Left lung (tissue), 10 donors: ENCODE data around the gene DLG2. TPM values are rescaled to one million over a fixed set of nuclear protein-coding genes. Genes with fewer than 3 reads are reported as not detected.

ENCODE experiments used
- ATAC-seq: fragments of 200-7000 bp; cut with Tn5 transposase; one replicate; pipeline ENCODE4 v1.9.1; 2020; ENCODE audit warnings: moderate library complexity
- DNase-seq, 4 donors: peaks; one replicate each; pipeline ENCODE4 v3.0.0-alpha.2; 2013 to 2020
- H3K27ac ChIP-seq, 2 donors: fragments of 200-600 bp; sonication (generic) in 1 of 2; one replicate each; pipeline versions ENCODE4 v1.5.0 to v1.8.0; 2020 to 2021
- H3K27me3 ChIP-seq, 2 donors: fragments of 200-600 bp; sonication (generic) in 1 of 2; one replicate each; pipeline versions ENCODE4 v1.5.0 to v1.8.0; 2020 to 2021
- H3K36me3 ChIP-seq, 2 donors: fragments of 200-600 bp; sonication (generic) in 1 of 2; one replicate each; pipeline versions ENCODE4 v1.5.0 to v1.8.0; 2020 to 2021
- H3K4me1 ChIP-seq, 2 donors: fragments of 200-600 bp; one replicate each; pipeline ENCODE4 v1.8.0; 2021
- H3K4me3 ChIP-seq, 2 donors: fragments of 200-600 bp; sonication (generic) in 1 of 2; one replicate each; pipeline versions ENCODE4 v1.5.0 to v1.8.0; 2020 to 2021; ENCODE audit warnings: mild to moderate bottlenecking in 1 of 2
- H3K9me3 ChIP-seq, 2 donors: fragments of 200-600 bp; sonication (generic) in 1 of 2; one replicate each; pipeline versions ENCODE4 v1.5.0 to v1.8.0; 2020 to 2021
- intact Hi-C, 2 donors: fragments of 100-400 bp; cut with DNase I; formaldehyde crosslinking; loops; one replicate each; pipeline versions ENCODE4 v1.11.2 to v1.14.2; 2022
- polyA plus RNA-seq, 6 donors: library from polyadenylated mRNA; unstranded; fragments of 120-200 nt; gene quantifications; one replicate each; pipeline ENCODE4 v1.2.1, GENCODE V29; 2013; ENCODE audit not compliant: insufficient read length in 6 of 6
- total RNA-seq, 2 donors: library from RNA; stranded (reverse); fragmentation: NEBNext Ultra II Directional; extraction: Animal tissue kit (Norgen Biotek cat#: 25700); gene quantifications; one replicate each; pipeline ENCODE4 v1.2.1, GENCODE V29; 2021
- TF ChIP-seq, protein P1 (sequence below), 2 donors: fragments of 200-600 bp; sonication (generic) in 1 of 2; IDR thresholded peaks; one replicate each; pipeline versions ENCODE4 v1.5.0 to v1.8.0; 2021; ENCODE audit warnings: antibody characterized with exemption in 2 of 2
- donor health status: DM: no; HTN: yes; CAD: no.
- donor health status: DM: no; HTN: no; CAD: no.

Gene DLG2
- total and polyA plus RNA-seq, 8 donors, result 4.5 to 15.0 (median 8.6) TPM

DNA sequence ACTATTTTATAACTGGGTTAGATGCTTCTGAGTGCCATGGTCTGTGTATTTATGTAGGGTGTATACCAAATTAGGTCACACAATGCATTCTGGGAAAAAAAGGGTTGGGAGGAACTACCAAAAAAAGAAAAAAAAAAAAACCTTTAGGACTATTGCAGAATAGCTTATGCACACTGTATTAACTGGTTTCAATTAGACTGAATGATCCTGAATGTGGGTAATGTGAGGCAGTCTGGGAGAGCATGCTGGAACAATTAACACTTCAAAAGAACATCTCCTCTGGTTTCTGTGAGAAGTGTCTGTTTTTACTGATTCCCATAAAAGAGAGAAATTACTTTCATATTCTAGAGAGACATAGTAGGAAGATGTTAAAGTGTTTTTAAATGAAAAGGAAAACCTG lies 521.3 kb downstream of the DLG2 start:
- Histone ChIP-seq H3K27ac (no peak overlapping the region), H3K4me1 (no peaks in the 10 kb centered on the region), H3K4me3 (no peak overlapping the region), H3K9me3 (peaks cover 0 to 11% of the 10 kb centered on the region in 2 donors), H3K36me3 (no peaks in the 10 kb centered on the region), H3K27me3 (no peaks in the 10 kb centered on the region)
- DNase-seq (no peak), ATAC-seq (no peak)
- TF ChIP-seq, protein P1, sequence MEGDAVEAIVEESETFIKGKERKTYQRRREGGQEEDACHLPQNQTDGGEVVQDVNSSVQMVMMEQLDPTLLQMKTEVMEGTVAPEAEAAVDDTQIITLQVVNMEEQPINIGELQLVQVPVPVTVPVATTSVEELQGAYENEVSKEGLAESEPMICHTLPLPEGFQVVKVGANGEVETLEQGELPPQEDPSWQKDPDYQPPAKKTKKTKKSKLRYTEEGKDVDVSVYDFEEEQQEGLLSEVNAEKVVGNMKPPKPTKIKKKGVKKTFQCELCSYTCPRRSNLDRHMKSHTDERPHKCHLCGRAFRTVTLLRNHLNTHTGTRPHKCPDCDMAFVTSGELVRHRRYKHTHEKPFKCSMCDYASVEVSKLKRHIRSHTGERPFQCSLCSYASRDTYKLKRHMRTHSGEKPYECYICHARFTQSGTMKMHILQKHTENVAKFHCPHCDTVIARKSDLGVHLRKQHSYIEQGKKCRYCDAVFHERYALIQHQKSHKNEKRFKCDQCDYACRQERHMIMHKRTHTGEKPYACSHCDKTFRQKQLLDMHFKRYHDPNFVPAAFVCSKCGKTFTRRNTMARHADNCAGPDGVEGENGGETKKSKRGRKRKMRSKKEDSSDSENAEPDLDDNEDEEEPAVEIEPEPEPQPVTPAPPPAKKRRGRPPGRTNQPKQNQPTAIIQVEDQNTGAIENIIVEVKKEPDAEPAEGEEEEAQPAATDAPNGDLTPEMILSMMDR (IDR thresholded peaks at IDR 0.05), result no peak
- intact Hi-C loops, result no loop called here

DNA sequence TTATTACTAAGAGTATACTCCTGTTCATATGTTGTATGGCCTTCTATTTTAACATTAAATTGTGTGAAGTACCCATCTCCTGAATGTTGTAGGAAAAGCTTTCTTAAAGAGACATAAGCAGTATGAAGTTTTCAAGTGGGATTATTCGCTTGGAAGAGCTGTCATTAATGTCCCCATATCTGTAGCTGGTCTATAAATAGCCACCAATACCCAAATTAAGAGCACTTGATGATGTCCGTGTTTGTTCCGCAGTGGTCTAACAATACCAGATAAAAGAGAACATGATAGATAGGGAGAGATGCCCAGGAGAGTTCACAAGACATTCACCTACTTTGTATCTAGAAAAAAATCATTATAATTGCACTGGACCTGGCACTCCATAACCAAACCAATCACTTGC lies 527.6 kb downstream of the DLG2 start:
- H3K36me3 ChIP-seq, result no peaks in the 10 kb centered on the region
- TF ChIP-seq, protein P1 (IDR thresholded peaks at IDR 0.05), result no peak
- no peak overlapping the region for H3K27ac ChIP-seq
- intact Hi-C loops, result no loop called here
- DNase-seq (no peak), ATAC-seq (no peak)
- peaks cover 0 to 22% of the 10 kb centered on the region in 2 donors for H3K9me3 ChIP-seq
- H3K4me1 ChIP-seq, result no peaks in the 10 kb centered on the region
- no peaks in the 10 kb centered on the region for H3K27me3 ChIP-seq
- H3K4me3 ChIP-seq, result no peak overlapping the region

GRCh38 chr11:85098996-85099395 lies 528.1 kb downstream of the DLG2 start:
- no peaks in the 10 kb centered on the region for H3K4me1 ChIP-seq
- peak; percentile 65 for ATAC-seq
- no peaks in the 10 kb centered on the region for H3K27me3 ChIP-seq
- no peaks in the 10 kb centered on the region for H3K36me3 ChIP-seq
- H3K4me3 ChIP-seq, result no peak overlapping the region
- no peak overlapping the region for H3K27ac ChIP-seq
- intact Hi-C loops, result no loop called here
- TF ChIP-seq, protein P1 (IDR thresholded peaks at IDR 0.05), result no peak
- peaks cover 0 to 24% of the 10 kb centered on the region in 2 donors for H3K9me3 ChIP-seq
- DNase-seq, result peak in 1 of 4 donors; percentile 7

DNA sequence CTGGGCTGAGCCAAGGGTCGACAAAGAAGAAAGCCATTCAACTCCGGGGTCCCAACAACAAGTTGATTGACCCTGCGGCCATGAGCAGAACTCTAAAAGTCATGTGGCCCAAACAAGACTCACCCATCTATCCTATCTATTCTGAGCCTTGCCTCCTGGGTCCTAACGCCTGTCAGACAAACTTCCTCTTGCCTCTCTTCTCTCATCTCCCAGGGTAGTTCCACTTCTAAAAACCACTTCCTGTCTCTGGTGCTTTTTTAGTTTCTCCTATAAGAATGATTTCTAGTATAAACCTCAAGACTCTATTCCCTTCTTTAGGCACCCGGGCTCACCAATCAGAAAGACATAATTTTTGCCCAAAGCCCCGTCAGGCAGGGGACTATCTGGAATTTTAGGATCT lies 530.2 kb downstream of the DLG2 start:
- TF ChIP-seq, protein P1 (IDR thresholded peaks at IDR 0.05), result no peak
- ATAC-seq, result no peak
- H3K36me3 ChIP-seq, result no peaks in the 10 kb centered on the region
- H3K9me3 ChIP-seq, result peaks cover 0 to 21% of the 10 kb centered on the region in 2 donors
- no peak overlapping the region for H3K27ac ChIP-seq
- H3K4me3 ChIP-seq, result no peak overlapping the region
- intact Hi-C loops, result no loop called here
- no peaks in the 10 kb centered on the region for H3K27me3 ChIP-seq
- DNase-seq, result no peak
- no peaks in the 10 kb centered on the region for H3K4me1 ChIP-seq

- no peak for ATAC-seq
- H3K9me3 ChIP-seq, result peaks cover 0 to 24% of the 10 kb centered on the region in 2 donors
Observed at GRCh38 chr11:85095239-85095638, 531.9 kb downstream of the DLG2 start.

More at GRCh38 chr11:85095239-85095638, 531.9 kb downstream of the DLG2 start:
- H3K27ac ChIP-seq, result no peak overlapping the region
- DNase-seq, result no peak
- TF ChIP-seq, protein P1 (IDR thresholded peaks at IDR 0.05), result no peak
- no peak overlapping the region for H3K4me3 ChIP-seq
- H3K36me3 ChIP-seq, result no peaks in the 10 kb centered on the region
- intact Hi-C loops, result no loop called here
- H3K4me1 ChIP-seq, result no peaks in the 10 kb centered on the region
- no peaks in the 10 kb centered on the region for H3K27me3 ChIP-seq
